Loucy (cell line): ENCODE measurements around the gene GTF2F1.

Experiments used
- CTCF ChIP-seq: fragments of 200-600 bp; sonication (generic); conservative IDR thresholded peaks from 2 replicates; pipeline ENCODE4 v1.5.1; 2014; ENCODE audit warnings: mild to moderate bottlenecking, antibody characterized with exemption, low read length
- EZH2phosphoT487 ChIP-seq: fragments of 200-600 bp; IDR thresholded peaks from 2 replicates; pipeline ENCODE4 v1.6.1; 2018; ENCODE audit warnings: antibody characterized with exemption, mild to moderate bottlenecking, moderate library complexity, borderline replicate concordance

- TF ChIP-seq CTCF (no peak), EZH2phosphoT487 (no peak)
Measured at GRCh38 chr19:6374711-6375410, 18.1 kb downstream of the GTF2F1 start.
